ENCODE data around the gene AKAP13.

GRCh38 chr15:85582131-85583079 is 202.0 kb downstream of the AKAP13 start:
- TF ChIP-seq, protein P1, sequence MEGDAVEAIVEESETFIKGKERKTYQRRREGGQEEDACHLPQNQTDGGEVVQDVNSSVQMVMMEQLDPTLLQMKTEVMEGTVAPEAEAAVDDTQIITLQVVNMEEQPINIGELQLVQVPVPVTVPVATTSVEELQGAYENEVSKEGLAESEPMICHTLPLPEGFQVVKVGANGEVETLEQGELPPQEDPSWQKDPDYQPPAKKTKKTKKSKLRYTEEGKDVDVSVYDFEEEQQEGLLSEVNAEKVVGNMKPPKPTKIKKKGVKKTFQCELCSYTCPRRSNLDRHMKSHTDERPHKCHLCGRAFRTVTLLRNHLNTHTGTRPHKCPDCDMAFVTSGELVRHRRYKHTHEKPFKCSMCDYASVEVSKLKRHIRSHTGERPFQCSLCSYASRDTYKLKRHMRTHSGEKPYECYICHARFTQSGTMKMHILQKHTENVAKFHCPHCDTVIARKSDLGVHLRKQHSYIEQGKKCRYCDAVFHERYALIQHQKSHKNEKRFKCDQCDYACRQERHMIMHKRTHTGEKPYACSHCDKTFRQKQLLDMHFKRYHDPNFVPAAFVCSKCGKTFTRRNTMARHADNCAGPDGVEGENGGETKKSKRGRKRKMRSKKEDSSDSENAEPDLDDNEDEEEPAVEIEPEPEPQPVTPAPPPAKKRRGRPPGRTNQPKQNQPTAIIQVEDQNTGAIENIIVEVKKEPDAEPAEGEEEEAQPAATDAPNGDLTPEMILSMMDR (IDR thresholded peaks at IDR 0.05) = no peak
- TF ChIP-seq POLR2A (IDR thresholded peaks at IDR 0.05) = no peak

Data from testis (tissue), 2 donors.